GM18498 (cell line): ENCODE data around the gene SP140.
"Not testable (repeated sequence)": the region's sequence is repeated elsewhere in the genome, so short reads cannot be mapped to it uniquely, and the experiment has no call there.

Source experiments
- ATAC-seq: cut with Tn5 transposase; IDR thresholded peaks from one replicate; pipeline ENCODE4 v1.9.1; 2021; ENCODE audit warnings: mild to moderate bottlenecking, moderate library complexity; ENCODE audit not compliant: unreplicated experiment

Gene SP140

DNA sequence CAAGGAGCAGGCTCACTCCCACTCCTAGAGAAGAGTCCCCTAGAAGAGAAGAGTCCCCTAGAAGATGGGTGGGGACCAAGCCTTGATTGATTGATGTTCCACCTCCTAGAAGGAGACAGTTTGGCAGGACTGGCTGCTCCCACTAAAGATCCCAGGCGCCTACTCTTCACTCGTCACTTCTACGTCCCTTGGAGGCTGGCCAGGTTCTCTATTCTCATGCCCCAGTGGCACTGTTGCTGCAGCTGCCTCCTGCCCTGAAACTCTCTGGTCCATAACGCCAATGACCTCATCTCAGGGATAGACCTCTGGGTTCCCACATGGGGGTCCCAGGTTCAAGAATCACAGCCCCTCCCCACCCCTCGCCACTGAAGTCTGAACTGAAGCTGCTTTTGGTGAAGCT lies 99.0 kb downstream of the SP140 start:
- no peak for ATAC-seq

DNA sequence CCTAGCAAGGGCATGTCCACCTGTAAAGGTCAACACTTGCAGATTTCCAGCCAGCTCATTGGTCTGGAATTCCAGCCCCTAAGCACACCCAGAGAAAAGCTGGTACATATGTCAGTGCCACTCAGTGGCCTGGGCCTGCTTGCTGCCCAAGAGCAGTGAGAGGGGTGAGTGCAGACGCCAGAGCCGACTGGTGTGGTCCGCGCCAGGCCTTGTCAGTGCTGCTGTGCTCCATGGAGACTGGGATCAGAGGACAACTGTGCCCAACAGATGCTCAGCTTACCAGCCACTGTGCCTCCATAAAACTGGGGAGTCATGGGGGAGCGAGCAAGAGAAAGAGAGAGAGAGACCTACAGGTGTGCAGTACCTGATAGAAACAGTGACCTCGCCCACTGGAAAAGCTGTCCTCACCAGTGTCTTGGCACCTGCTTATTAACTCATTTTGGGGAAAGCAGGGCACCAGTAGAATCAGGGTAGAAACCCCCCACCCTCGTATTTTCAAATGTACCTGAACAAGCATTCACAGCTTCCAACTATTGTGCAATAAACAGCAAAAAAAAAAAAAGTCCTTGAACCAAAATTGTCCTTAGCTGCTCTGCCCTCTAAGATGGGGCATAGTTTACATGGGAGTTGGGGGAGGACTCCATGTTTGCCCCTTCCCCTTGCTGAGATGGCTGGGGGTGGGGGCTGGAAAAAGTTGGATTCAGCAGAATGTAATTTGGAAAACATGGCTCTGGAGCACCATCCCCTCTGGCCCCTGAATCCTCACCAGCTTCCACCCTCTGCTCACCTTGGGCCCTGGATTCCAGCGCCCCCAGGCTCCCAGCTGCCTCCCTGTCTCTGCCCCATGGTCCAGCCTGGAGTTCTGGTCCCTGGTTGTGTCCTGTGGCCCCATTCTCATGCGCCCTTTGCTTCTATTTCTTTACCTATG lies 100.0 kb downstream of the SP140 start:
- no peak for ATAC-seq

DNA sequence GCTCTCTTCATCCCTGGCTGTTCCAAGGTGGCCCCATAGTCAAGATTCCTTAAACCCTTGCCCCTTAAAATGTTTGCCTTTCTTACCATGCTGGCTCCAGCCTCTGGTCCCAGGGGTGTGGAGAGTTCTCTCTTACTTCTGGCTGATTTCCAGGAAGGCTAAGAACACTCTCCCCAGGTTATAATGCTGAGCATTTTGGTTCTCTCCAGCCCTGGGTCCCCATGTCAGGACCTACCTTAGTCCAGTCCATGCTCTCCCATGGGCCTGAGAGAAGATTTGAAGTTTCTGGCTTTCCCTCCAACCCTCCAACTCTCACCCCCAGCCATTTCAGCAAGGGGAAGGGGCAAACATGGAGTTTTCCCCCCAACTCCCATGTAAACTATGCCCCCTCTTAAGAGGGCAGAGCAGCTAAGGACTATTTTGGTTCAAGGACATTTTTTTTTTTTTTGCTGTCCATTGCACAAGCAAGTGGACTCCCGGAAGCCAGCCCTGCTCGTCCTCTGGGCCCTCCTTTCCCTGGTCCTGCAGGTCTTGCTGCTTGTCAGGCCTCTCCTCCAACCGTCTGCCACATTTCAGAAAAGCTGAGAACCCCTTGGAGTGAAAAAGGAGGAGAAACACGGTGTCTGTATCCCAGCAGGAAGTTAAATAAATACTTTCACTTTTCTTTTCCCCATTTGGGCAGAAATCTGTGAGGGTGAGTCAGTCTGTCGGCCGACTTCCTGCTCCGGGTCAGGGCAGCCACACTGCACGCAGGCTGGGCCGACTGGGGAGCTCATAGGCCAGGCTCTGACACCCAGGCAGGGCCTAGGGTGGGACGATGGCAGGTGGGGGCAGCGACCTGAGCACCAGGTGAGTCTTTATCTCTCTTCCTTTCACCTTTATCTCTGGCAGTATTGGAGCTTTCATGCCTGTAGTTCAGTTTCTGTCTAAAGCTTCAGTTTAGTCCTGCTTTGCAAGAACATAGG lies 101.2 kb downstream of the SP140 start, which contains the start of gene SP140L:
SP140L (plus strand) TSS at position 741 of the 965 bp plus-strand sequence; CDS start at position 818, 77 bp downstream.
- ATAC-seq, result peak; percentile 95

DNA sequence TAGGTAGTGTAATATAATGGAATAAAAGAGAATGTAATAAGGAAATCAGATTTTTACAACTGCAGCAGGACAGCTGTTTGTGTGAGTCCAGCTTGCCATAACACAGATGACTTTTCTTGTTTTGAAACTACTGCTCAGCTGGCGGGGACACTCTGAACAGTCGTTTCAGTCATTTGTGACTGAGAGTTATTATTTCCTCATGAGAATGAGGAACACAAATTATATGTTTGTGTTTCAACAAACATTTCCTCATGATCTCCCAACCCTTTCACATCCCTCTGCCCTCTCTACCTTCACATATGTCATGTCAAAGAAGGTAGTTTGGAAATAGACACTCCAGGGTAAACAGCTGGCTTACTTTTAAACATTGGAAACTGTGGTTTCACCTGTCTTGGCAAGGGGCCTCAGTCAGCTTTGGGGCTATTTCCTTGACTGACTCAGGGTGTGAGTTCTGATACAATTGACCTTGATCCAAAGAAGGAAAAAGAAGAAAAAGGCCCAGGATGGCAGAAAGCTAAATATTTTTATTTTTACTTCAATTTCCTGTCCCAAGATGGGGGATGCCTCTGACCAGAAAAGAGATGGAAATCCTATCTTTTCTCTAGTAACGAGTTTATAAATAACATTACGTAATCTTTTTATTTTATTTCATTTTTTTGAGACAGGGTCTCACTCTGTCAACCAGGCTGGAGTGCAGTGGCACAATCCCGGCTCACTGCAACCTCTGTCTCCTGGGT lies 102.0 kb downstream of the SP140 start:
- ATAC-seq, result peak; percentile 64

DNA sequence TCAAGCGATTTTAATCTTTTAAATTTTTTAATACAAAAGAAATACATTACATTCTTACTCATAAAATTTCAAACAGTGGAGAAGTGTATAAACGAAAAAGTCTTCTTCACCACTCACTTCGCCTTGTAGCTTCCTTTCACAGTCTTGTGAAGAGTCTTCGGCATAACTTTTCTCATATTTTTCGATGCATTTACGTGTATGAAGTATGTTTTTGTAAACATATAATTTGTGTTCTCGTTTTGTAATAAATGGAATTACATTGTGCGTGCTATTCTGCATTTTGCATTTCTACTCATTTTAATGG lies 102.6 kb downstream of the SP140 start:
- ATAC-seq, result no peak

DNA sequence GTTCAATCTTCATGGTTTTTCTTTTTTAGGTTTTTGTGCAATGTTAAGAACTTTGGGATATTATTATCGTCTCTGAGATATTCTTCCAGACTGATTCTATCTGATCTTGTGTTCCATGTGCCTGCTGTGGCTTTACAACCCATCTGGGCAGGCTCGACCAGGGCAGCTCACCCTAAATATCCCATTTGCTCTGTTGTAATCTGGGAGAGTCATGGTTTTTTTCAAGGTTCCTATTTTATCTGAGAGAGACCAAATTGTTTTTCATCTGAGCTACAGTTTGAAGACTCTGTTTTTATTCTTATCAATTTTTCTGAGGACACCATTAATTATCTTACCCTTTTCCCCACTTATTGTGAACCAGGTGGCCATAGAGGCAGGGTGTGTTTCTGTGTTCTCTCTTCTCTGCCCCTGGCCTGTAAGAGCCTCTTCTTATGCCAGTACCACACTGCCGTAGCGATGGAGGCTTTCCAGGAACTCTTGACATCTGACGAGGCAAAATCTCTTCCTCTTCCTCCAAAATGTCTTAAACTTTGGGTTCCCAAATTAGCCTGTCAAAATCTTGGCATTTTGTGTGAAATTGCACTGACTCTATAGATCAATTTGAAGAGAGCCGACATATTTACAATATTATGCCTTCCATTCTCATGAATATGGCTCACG lies 104.5 kb downstream of the SP140 start:
- no peak for ATAC-seq

DNA sequence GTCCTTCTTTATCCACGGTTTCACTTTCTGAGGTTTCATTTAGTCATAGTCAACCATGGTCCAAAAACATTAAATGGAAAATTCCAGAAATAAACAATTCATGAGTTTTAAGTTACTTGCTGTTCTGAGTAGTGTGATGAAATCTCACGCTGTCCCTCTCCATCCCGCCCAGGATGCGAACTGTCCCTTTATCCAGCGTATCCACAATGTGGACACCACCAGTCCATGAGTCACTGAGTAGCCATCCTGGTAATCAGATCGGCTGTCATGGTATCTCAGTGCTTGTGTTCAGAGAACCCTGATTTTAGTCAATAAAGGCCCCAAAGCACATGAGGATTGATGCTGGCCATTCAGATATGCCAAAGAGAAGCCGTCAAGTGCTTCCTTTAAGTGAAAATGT lies 105.2 kb downstream of the SP140 start:
- no peak for ATAC-seq

DNA sequence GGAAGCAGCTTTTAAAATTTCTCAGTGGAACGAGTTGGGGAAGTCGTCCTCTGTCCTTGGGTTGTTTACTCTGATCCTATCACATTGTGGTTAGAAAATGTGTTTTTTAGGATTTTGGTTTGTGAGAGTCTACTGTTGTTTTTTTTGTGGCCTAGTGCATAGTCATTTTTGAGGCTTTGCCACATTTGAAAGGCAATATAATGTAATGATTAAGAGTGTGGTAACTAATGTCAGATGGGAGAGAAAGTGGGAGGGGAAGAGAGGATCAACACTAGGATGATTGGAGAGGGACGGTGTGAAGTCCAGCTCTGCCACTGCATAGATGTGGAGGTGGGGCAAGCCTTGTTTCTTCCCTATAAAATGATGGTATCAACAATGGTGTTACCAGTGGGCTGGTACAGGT lies 109.9 kb downstream of the SP140 start:
- no peak for ATAC-seq

DNA sequence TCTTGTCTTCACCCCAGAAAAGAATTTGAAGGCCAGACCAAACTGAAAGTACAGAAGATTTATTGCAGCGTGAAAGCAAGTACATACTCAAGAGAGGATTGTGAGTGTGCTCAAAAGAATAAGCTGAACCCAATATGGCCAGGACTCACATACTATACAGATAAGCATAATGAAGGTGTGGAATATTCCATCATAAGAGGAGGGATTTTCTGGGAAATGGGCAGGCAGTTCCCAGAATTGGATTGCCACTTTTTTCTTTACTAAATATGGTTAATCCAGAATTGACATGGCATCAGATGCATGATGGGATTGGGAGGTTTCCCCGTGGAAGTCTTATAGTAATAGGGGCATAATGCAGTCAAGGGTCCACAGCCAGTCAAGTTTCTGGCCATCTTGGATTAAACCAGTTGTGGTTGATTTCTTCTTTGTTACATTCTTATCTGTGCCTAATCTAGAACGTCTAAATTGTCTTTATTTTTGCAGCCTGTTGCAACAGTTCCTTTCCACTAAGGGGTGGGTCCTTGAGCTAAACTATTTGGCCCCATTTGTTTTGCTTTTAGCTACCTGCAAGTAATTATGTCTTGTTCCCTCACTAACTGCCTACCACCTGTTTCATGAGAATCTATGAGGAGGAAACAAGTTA lies 110.4 kb downstream of the SP140 start:
- no peak for ATAC-seq

DNA sequence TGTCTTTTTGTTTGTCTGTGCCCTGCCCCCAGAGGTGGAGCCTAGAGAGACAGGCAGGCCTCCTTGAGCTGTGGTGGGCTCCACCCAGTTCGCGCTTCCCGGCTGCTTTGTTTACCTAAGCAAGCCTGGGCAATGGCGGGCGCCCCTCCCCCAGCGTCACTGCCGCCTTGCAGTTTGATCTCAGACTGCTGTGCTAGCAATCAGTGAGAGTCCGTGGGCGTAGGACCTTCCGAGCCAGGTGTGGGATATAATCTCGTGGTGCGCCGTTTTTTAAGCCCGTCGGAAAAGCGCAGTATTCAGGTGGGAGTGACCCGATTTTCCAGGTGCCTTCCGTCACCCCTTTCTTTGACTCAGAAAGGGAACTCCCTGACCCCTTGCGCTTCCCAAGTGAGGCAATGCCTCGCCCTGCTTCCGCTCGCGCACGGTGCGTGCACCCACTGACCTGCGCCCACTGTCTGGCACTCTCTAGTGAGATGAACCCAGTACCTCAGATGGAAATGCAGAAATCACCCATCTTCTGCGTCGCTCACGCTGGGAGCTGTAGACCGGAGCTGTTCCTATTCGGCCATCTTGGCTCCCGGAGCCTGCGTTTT lies 116.5 kb downstream of the SP140 start:
- ATAC-seq, result not testable (repeated sequence)

DNA sequence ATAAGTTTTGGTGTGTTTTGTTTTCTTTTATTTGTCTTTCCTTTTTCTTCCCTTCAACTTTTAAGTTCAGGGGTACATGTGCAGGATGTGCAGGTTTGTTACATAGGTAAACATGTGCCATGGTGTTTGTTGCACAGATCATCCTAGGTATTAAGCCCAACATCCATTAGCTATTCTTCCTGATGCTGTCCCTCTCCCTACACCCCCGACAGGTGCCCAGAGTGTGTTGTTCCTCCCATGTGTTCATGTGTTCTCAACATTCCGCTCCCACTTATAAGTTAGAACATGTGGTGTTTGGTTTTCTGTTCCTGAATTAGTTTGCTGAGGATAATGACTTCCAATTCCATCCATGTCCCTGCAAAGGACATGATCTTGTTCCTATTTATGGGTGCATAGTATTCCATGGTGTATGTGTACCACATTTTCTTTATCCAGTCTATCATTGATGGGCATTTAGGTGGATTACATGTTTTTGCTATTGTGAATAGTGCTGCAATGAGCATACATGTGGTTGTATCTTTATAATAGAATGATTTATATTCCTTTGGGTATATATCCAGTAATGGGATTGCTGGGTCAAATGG lies 117.6 kb downstream of the SP140 start:
- not testable (repeated sequence) for ATAC-seq

DNA sequence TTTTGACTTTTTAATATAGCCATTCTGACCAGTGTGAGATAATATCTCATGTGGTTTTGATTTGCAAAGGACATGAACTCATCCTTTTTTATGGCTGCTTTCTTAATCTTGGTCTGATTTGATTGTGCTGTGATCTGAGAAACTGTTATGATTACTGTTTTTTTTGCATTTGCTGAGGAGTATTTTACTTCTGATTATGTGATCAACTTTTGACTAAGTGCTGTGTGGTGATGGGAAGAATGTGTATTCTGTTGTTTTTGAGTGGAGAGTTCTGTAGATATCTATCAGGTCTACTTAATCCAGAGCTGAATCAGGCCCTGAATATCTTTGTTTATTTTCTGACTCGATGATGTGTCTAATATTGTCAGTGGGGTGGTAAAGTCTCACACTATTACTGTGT lies 118.2 kb downstream of the SP140 start:
- no peak for ATAC-seq

DNA sequence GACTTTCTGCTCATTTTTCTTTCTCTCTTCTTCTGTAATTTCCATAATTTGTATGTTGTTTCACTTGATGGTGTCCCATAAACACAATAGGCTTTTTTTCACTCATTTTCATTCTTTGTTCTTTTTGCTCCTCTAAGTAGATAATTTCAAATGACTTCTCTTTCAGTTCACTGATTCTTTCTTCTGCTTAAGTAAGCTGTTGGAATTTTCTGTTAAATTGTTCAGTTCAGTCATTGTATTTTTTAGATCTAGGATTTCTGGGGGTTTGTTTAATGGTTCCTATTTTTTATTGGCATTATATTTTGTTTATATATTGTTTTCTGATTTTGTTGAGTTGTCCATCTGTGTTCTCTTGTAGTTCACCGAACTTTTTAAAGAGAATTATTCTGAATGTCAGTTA lies 120.9 kb downstream of the SP140 start:
- no peak for ATAC-seq

DNA sequence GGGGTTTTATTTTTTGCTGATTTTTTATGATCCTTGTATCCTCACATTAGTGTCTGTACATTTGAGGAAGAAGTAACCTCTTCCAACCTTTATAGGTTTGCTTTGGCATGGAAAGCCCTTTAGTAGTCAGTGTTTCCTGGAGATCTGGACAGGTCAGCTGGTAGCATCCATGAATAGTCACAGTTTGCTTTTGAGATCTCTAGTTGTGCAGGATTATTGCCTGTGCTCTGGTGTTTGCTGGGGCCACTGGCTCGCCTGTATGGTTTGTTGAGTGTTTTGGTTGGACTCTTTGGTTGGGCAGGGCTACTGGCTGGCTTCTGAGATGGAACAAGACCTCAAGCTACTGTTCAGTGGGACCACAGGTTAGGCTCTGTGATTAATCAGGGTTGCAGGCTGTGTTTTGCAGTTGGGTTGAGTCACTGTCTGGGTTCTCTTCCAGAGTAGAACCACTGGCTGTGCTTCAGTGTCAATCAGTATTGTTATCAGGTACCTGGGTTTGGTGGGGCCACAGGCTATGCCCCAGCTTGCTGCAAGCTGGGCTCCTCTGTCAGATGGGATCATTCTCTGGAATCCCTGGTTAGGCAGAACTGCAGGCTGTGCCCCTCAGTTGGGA lies 121.5 kb downstream of the SP140 start:
- ATAC-seq, result no peak

DNA sequence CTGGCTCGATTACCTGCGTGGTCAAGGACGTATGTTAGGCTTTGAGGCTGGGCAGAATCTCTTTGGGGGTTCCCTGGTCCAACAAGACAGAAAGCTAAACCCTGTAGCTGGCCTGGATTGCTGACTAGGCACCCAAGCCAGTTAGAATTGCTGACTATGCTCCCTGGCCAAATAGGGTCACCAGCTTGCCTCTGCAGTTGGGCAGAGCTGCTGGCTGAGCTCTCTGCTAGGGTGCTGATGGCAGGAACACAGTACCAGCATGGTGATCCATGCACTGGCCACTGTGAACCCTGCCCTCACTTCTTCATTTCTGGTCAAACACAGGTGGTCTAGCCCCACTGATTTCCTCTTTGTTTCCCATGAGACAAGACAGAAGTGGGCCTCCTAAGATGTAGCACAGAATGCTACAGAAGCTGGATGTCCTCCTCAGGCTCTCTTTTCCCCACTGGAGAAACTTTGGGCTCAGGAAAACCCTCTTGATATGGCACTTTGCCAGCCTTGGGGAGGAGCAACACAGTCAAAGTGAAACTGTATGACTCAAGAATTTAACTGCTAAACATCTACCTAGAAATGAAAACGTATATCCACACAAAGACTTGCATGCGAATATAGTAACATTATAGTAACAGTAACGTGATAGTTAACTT lies 122.2 kb downstream of the SP140 start:
- peak; percentile 62 for ATAC-seq

DNA sequence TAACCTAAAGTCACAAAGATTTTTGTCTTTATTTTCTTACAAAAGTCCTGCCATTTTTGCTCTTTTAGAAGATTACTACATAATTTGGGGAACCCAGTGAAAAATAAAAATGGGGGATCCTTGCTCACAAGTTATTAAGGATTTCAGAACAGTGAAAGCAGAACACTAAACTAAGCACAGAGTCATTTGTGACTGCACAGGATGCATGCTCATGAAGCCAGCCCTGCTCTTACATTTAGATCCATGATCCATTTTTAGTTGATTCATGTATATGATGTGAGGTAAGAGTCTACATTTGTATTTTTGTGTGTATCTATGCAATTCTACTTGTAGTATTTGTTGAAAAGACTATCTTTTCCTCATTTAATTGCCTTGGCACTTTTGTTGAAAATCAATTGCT lies 123.3 kb downstream of the SP140 start:
- no peak for ATAC-seq

DNA sequence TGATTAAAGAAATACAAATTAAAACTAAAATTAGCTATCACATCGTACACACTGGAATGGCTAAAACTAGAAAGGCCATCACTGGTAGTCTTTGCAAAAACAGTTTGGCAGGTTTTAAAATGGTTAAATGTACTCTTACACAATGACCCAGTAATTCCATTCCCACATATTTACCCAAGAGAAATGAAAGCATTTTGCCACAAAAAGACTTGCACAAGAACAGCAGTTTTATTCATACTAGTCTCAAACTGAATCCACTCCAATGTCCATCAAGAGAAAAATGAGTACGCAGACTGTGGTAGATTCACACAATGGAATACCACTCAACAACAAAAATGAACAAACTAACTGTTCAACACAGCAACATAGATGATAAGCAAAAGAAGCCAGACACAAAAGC lies 130.5 kb downstream of the SP140 start:
- no peak for ATAC-seq

DNA sequence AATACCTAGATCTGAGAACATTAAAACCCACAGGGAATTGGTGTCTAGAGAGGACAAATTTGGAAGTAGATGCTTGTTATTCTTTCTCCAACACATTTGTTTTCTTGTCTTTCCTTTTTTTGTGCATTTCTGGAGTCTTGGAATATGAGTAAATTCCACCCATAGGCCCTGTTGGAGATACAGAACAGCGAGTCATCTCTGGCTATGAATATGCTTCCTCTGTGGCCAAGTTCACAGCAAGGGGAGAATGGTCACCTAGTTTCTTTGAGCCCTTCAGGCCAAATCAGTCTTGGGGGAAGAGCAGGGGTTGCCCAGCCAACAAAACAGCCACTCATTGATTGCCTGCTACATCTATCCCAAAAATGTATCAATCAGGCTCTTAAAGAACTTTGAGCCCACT lies 132.8 kb downstream of the SP140 start:
- ATAC-seq, result no peak
